ENCODE measurements around the gene ZNF652.

Gene ZNF652

DNA sequence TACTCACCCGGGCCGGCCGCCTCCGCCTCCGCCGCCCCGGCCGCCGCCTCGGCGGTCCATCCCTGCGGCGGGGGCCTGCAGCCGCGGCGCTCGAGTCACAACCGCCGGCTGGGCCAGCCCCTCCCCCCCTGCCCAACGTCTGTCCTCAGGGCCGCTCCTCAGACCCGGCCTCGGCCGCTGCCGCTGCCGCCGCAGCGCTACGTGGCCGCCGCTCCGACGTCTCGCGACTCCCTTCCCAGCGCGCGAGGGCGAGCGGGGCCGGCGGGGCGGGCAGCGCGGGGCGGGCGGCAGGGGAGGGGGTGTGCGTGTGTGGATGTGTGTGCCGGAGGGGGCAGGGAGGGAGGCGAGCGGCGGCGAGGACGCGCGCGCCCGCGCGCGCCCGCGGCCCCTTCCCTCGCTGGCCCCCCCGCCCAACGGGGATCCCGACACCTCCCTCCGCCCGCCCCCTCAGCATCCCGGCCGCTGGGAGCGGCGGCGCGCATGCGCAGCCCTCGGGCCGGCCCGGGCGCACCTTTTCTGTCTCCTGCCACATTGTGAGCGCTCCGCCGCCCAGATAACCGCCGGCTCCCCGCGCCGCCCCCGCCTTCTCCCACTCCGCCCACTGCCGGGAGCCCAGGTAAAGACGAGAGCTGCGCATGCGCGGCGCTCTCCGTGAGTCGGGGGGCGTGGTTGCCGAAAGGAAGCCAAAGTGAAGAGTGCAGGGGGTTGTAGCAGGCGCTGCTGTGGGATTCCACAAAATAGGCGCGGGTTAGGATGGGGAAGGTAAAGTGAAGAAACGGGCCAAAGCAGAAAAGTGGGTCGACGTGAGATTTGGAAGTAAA, at the start of gene ZNF652:
Gene ZNF652 (minus strand): TSS at position 349 of the 821 bp plus-strand sequence. CDS start 44,525 bp downstream, outside the sequence.
- peak; percentile 72 for DNase-seq (ENCODE audit: low read depth)
- TF ChIP-seq CTCF (conservative IDR thresholded peaks at IDR 0.05; ENCODE audit: control insufficient read depth, insufficient read depth, low read depth, low read length): no peak
- H3K4me3 ChIP-seq (ENCODE audit: control insufficient read depth, low read depth, low read length): peak within 1 kb of the TSS; percentile 86

DNA sequence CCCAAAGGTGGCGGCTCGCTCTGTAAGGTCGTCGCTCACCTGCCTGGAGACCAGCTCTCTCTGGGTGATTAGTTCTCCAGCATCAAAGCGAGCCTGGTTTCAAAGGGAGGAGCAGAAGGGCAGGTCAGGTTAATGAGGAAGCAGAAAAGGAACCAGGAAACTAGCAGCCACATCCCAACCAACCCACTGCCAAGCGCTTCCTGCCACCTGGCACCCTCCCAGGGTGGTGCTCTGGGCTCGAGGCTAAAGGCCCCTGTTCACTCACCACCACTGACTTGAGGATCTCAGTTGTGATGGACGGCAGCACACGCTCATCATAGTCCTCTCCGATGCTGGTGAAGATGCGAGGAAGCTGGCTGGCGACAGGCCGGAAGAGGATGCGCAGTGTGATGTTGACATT, 47.0 kb upstream of the ZNF652 start:
- TF ChIP-seq CTCF (conservative IDR thresholded peaks at IDR 0.05; ENCODE audit: control insufficient read depth, insufficient read depth, low read depth, low read length): no peak
- DNase-seq (ENCODE audit: low read depth): no peak
- no peak overlapping the region for H3K4me3 ChIP-seq (ENCODE audit: control insufficient read depth, low read depth, low read length)

DNA sequence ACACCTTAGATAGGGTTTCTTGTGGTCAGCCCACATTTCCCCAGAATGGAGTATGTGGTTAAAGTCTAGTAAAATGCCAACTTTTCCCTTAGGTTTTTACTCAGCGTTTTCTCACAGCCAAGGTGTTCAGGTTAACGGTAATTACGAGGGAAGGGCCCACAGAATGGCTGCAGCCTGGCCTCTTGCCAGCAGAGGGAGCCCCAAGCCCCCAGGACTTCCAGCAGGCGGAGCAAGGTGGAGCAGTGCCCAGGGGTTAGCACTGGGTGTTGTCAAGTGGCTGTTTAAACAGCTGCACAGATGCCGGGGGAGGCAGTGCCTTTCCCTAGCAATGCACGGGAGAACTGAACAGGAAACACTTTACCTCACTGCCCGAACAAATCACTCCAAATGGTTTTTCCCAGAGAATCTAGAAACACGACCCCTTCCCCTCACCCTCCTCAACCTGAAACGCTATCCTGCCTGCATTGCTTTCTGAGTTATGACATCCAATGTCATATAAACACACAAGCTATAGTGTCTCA, 46.0 kb upstream of the ZNF652 start:
- DNase-seq (ENCODE audit: low read depth): peak; percentile 49
- peak; percentile 66 for TF ChIP-seq CTCF (conservative IDR thresholded peaks at IDR 0.05; ENCODE audit: control insufficient read depth, insufficient read depth, low read depth, low read length)
- H3K4me3 ChIP-seq (ENCODE audit: control insufficient read depth, low read depth, low read length): no peak overlapping the region

GRCh38 chr17:49407086-49407485, 45.0 kb upstream of the ZNF652 start:
- H3K4me3 ChIP-seq (ENCODE audit: control insufficient read depth, low read depth, low read length): no peak overlapping the region
- no peak for TF ChIP-seq CTCF (conservative IDR thresholded peaks at IDR 0.05; ENCODE audit: control insufficient read depth, insufficient read depth, low read depth, low read length)
- no peak for DNase-seq (ENCODE audit: low read depth)

DNA sequence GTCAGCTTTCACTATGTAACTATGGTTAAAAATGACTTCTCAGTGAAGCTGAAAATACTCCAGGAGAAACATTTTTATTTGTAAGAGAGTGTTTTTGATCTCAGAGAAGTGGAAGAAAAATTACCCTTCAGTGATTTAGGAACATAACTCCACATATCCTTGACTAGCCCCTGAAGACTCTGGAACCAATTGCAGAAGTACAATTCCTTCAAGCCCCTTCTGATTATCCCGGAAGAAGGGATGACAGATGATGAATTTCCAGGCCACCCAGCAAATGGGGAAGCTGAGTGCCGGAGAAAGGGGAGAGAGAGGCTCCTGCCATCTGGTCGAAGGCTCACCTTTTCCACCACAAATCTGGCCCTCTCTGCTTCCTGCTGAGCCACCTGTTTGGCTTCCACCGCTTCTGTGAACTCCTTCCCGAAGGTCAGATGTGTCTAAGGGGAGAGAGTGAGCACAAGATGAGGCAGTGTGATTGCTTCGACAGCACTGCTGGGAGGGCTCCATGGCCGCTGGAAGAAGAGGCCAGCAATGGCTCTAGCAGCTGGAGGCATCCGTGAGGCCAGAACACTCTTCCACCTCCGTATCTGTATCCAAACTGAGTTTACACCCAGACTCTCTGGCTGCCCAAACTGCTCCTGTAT, 44.5 kb upstream of the ZNF652 start:
- no peak for DNase-seq (ENCODE audit: low read depth)
- no peak overlapping the region for H3K4me3 ChIP-seq (ENCODE audit: control insufficient read depth, low read depth, low read length)
- TF ChIP-seq CTCF (conservative IDR thresholded peaks at IDR 0.05; ENCODE audit: control insufficient read depth, insufficient read depth, low read depth, low read length): no peak

GRCh38 chr17:49404906-49405305, 42.9 kb upstream of the ZNF652 start:
- TF ChIP-seq CTCF (conservative IDR thresholded peaks at IDR 0.05; ENCODE audit: control insufficient read depth, insufficient read depth, low read depth, low read length): no peak
- no peak for DNase-seq (ENCODE audit: low read depth)
- no peak overlapping the region for H3K4me3 ChIP-seq (ENCODE audit: control insufficient read depth, low read depth, low read length)

Data from fibroblast of mammary gland (primary cell).